HCT116 (cell line): ENCODE measurements around the gene HBP1.

ENCODE experiments used
- EZH2 ChIP-seq: fragments of 200-600 bp; sonication (generic); IDR thresholded peaks from 2 replicates; pipeline ENCODE4 v1.6.1; 2017; ENCODE audit warnings: antibody characterized with exemption, mixed run types
- JUND ChIP-seq: IDR thresholded peaks from 2 replicates; pipeline ENCODE4 v1.6.1; 2012
- SRF ChIP-seq: IDR thresholded peaks from 2 replicates; pipeline ENCODE4 v1.6.1; 2012; ENCODE audit warnings: low read depth
- ZFX ChIP-seq: fragments of 450-650 bp; IDR thresholded peaks from 2 replicates; pipeline ENCODE4 v1.6.1; 2017
- TF ChIP-seq, protein P1 (sequence below), 3 experiments: fragments of 200-600 bp in 1 of 3; sonication (generic) in 1 of 3; IDR thresholded peaks in 2 of 3; conservative IDR thresholded peaks in 1 of 3; 2 replicates each; pipeline ENCODE4 v1.5.1; 2012 to 2017; ENCODE audit warnings: low read depth in 2 of 3, low read length in 2 of 3, antibody characterized with exemption in 1 of 3, borderline replicate concordance in 1 of 3, control low read depth in 1 of 3, mild to moderate bottlenecking in 1 of 3, mixed read lengths in 1 of 3, mixed run types in 1 of 3, moderate library complexity in 1 of 3; ENCODE audit not compliant: insufficient read depth in 1 of 3

DNA sequence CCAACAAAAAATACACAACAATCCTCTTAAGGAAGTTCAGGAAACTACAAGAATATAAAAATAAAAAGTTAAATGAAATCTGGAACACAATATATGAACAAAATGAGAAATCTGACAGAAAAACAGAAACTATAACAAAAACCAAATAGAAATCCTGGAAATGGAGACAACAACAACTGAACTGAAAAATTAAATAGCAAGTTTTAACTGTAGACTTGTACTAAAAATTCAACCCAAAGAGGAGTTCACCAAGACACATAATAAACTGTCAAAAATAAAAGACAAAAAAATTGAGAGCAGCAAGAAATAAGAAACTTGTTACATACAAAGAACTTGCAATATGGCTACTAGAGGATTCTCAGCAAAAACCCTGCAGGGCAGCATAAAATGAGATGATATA is 45.1 kb downstream of the HBP1 start:
- no peak for TF ChIP-seq ZFX
- TF ChIP-seq, protein P1, sequence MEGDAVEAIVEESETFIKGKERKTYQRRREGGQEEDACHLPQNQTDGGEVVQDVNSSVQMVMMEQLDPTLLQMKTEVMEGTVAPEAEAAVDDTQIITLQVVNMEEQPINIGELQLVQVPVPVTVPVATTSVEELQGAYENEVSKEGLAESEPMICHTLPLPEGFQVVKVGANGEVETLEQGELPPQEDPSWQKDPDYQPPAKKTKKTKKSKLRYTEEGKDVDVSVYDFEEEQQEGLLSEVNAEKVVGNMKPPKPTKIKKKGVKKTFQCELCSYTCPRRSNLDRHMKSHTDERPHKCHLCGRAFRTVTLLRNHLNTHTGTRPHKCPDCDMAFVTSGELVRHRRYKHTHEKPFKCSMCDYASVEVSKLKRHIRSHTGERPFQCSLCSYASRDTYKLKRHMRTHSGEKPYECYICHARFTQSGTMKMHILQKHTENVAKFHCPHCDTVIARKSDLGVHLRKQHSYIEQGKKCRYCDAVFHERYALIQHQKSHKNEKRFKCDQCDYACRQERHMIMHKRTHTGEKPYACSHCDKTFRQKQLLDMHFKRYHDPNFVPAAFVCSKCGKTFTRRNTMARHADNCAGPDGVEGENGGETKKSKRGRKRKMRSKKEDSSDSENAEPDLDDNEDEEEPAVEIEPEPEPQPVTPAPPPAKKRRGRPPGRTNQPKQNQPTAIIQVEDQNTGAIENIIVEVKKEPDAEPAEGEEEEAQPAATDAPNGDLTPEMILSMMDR (IDR thresholded peaks at IDR 0.05 in 2 of 3, conservative IDR thresholded peaks at IDR 0.05 in 1 of 3; ENCODE audit: borderline replicate concordance in 1 of 3, insufficient read depth in 1 of 3, low read depth in 2 of 3, low read length in 2 of 3), result no peak
- TF ChIP-seq EZH2, result no peak
- no peak for TF ChIP-seq SRF
- no peak for TF ChIP-seq JUND
